OCI-LY7 (cell line): ENCODE data around the gene EXOC5.

Experiments used
- EZH2phosphoT487 ChIP-seq: fragments of 200-600 bp; sonication (generic); IDR thresholded peaks from 2 replicates; pipeline ENCODE4 v1.6.1; 2018; ENCODE audit warnings: low read depth, borderline replicate concordance, mild to moderate bottlenecking, mixed run types, antibody characterized with exemption, low read length, moderate library complexity, mixed read lengths
- TF ChIP-seq, protein P1 (sequence below): fragments of 200-600 bp; sonication (generic); conservative IDR thresholded peaks from 2 replicates; pipeline ENCODE4 v1.5.1; 2014; ENCODE audit warnings: mild to moderate bottlenecking, antibody characterized with exemption, low read length, moderate library complexity, mixed read lengths

DNA sequence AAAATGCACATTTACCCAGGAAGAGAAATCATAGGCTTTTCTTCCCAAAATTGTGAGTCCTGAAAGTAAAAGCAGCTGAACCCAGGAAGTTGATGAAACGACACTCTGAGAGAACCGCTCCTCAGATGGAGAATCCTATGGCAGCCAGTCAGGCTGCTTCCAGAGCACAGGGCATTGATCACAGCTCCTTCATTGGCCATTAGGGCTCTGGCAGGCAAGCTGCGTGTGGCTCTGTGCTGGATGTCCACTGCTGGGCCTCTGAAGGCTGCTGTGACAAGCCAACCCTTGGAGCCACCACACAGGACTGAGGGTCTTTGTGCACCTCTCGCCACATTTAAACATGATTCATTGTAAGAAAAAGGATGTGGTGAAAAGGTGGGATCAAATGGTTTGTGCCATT, 89.4 kb downstream of the EXOC5 start:
- TF ChIP-seq, protein P1, sequence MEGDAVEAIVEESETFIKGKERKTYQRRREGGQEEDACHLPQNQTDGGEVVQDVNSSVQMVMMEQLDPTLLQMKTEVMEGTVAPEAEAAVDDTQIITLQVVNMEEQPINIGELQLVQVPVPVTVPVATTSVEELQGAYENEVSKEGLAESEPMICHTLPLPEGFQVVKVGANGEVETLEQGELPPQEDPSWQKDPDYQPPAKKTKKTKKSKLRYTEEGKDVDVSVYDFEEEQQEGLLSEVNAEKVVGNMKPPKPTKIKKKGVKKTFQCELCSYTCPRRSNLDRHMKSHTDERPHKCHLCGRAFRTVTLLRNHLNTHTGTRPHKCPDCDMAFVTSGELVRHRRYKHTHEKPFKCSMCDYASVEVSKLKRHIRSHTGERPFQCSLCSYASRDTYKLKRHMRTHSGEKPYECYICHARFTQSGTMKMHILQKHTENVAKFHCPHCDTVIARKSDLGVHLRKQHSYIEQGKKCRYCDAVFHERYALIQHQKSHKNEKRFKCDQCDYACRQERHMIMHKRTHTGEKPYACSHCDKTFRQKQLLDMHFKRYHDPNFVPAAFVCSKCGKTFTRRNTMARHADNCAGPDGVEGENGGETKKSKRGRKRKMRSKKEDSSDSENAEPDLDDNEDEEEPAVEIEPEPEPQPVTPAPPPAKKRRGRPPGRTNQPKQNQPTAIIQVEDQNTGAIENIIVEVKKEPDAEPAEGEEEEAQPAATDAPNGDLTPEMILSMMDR, result no peak
- TF ChIP-seq EZH2phosphoT487, result no peak
